Measurements from ENCODE around the gene MECP2.

The MECP2 gene

DNA sequence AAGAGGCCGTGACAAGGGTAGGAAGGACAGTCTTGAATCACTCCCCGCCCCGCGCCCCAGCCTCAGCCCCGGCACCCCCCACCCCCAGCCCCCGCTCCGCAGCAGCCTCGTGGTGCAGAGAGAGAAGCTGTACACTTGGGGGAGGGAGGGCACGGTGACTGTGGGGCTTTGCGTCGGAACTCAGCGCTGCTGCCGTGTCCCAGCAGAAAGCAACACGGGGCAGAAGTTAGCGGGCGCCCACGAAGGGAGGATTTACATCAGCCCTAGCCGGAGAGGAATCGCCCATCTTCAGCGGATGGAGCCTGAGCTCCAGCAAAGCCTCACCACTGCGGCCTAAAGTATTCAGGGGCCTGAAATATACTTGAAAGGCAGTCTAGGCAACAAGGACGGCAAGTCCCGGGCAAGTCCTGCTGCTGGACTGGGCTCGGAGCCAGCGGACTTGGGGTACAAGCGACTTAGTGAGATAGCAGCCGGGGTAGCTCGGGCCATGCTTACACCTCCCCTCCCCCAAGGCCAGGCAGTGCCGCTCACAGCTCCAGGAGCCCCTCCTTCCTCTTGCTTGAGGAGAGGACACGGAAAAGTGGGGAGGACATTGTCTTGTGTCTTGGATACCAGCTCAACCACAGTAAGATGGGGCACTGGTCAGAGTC lies 28.0 kb upstream of the MECP2 start:
- TF ChIP-seq JUND (IDR thresholded peaks at IDR 0.05; ENCODE audit: low read depth), result no peak
- in situ Hi-C loops (cut with HindIII; ENCODE audit: low pct_unique_long_range_greater_than_20kb, low sequenced_read_pairs), result no loop called here
- no peak for DNase-seq (ENCODE audit: low read depth in 1 of 2, low spot score in 1 of 2)

GRCh38 chrX:154123241-154124219 lies 26.0 kb upstream of the MECP2 start:
- no peak for TF ChIP-seq JUND (IDR thresholded peaks at IDR 0.05; ENCODE audit: low read depth)
- no peak for DNase-seq (ENCODE audit: low read depth in 1 of 2, low spot score in 1 of 2)
- in situ Hi-C loops (cut with HindIII; ENCODE audit: low pct_unique_long_range_greater_than_20kb, low sequenced_read_pairs), result no loop called here

- in situ Hi-C loops (cut with HindIII; ENCODE audit: low pct_unique_long_range_greater_than_20kb, low sequenced_read_pairs), result no loop called here
- DNase-seq (ENCODE audit: low read depth in 1 of 2, low spot score in 1 of 2), result peak in 1 of 2 experiments; percentile 49
- no peak for TF ChIP-seq JUND (IDR thresholded peaks at IDR 0.05; ENCODE audit: low read depth)
Observed at GRCh38 chrX:154121961-154122360, 24.4 kb upstream of the MECP2 start.

DNA sequence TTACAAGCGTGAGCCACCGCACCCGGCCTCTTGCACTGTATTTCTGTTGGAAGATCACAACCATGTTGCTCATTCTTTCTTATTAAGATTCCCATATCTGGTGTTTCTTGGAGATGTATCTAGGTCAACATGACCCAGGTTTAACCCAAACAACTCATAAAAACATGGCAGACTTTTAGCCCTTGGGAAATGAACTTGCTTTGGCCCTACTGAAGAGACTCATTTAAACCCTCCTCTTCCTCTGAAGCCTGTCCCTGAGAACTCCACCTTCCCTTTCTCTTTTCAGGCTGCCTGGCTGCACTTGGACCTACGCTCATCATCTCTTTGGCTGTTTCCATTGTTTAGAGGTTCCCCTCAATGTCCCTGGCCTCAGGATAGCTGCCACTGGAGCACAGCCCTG lies 23.7 kb upstream of the MECP2 start:
- in situ Hi-C loops (cut with HindIII; ENCODE audit: low pct_unique_long_range_greater_than_20kb, low sequenced_read_pairs), result no loop called here
- no peak for TF ChIP-seq JUND (IDR thresholded peaks at IDR 0.05; ENCODE audit: low read depth)

GRCh38 chrX:154120567-154120966 lies 23.1 kb upstream of the MECP2 start:
- TF ChIP-seq JUND (IDR thresholded peaks at IDR 0.05; ENCODE audit: low read depth), result no peak
- in situ Hi-C loops (cut with HindIII; ENCODE audit: low pct_unique_long_range_greater_than_20kb, low sequenced_read_pairs), result no loop called here
- DNase-seq (ENCODE audit: low read depth in 1 of 2, low spot score in 1 of 2), result no peak

More for the DNA sequence above, 23.7 kb upstream of the MECP2 start:
- DNase-seq (ENCODE audit: low read depth in 1 of 2, low spot score in 1 of 2), result no peak

- TF ChIP-seq JUND (IDR thresholded peaks at IDR 0.05; ENCODE audit: low read depth), result no peak
- no peak for DNase-seq (ENCODE audit: low read depth in 1 of 2, low spot score in 1 of 2)
- in situ Hi-C loops (cut with HindIII; ENCODE audit: low pct_unique_long_range_greater_than_20kb, low sequenced_read_pairs), result no loop called here
Observed at GRCh38 chrX:154117566-154117965, 20.0 kb upstream of the MECP2 start.

- no peak for TF ChIP-seq JUND (IDR thresholded peaks at IDR 0.05; ENCODE audit: low read depth)
- DNase-seq (ENCODE audit: low read depth in 1 of 2, low spot score in 1 of 2), result no peak
- in situ Hi-C loops (cut with HindIII; ENCODE audit: low pct_unique_long_range_greater_than_20kb, low sequenced_read_pairs), result no loop called here
Observed at GRCh38 chrX:154116426-154117211, 19.1 kb upstream of the MECP2 start.

DNA sequence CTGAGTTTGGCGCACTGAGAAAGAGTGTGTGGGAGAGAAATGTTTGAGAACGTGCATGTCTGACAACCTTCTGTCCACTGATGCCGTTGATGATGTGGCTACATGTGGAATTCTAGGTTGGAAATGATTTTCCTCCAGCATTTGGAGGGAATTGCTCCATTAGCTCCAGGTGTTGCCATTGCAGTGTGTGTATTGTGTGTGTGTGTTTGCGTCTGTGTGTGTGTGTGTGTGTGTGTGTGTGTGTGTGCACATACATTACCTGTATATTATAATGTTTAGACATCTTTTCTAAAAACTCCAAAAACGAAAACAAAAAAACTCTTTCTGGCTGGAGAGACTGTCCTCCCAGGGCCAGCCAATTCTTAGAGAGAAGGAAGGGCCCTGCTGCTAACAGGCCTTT lies 18.2 kb upstream of the MECP2 start:
- in situ Hi-C loops (cut with HindIII; ENCODE audit: low pct_unique_long_range_greater_than_20kb, low sequenced_read_pairs), result no loop called here
- no peak for DNase-seq (ENCODE audit: low read depth in 1 of 2, low spot score in 1 of 2)
- no peak for TF ChIP-seq JUND (IDR thresholded peaks at IDR 0.05; ENCODE audit: low read depth)

DNA sequence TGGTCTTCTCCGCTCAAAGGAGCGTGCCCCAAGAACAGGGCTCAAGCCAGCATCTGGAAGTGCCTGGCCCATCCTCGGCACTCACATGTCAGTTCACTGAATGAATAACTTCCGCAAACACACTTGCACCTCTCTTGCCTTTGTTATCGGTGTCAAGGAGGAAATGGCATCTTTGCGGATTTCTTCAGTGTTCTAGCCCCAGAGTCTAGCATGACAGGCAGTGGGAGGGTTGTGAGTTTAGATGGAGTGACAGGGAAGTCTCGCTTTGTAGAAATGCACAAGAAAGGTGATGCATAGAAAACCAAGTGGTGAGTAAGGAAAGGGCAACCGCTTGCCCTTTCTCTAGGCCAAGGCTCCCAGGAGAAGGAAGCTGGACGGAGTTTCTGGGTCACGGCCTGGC lies 17.6 kb upstream of the MECP2 start:
- no peak for DNase-seq (ENCODE audit: low read depth in 1 of 2, low spot score in 1 of 2)
- in situ Hi-C loops (cut with HindIII; ENCODE audit: low pct_unique_long_range_greater_than_20kb, low sequenced_read_pairs), result no loop called here
- TF ChIP-seq JUND (IDR thresholded peaks at IDR 0.05; ENCODE audit: low read depth), result no peak

GRCh38 chrX:154114652-154115051 lies 17.1 kb upstream of the MECP2 start:
- in situ Hi-C loops (cut with HindIII; ENCODE audit: low pct_unique_long_range_greater_than_20kb, low sequenced_read_pairs), result no loop called here
- DNase-seq (ENCODE audit: low read depth in 1 of 2, low spot score in 1 of 2), result no peak
- TF ChIP-seq JUND (IDR thresholded peaks at IDR 0.05; ENCODE audit: low read depth), result no peak

GRCh38 chrX:154113729-154114128 lies 16.2 kb upstream of the MECP2 start:
- no peak for TF ChIP-seq JUND (IDR thresholded peaks at IDR 0.05; ENCODE audit: low read depth)
- in situ Hi-C loops (cut with HindIII; ENCODE audit: low pct_unique_long_range_greater_than_20kb, low sequenced_read_pairs), result no loop called here
- DNase-seq (ENCODE audit: low read depth in 1 of 2, low spot score in 1 of 2), result no peak

- no peak for TF ChIP-seq JUND (IDR thresholded peaks at IDR 0.05; ENCODE audit: low read depth)
- in situ Hi-C loops (cut with HindIII; ENCODE audit: low pct_unique_long_range_greater_than_20kb, low sequenced_read_pairs), result no loop called here
- no peak for DNase-seq (ENCODE audit: low read depth in 1 of 2, low spot score in 1 of 2)
Observed at GRCh38 chrX:154098551-154098950, 1.0 kb upstream of the MECP2 start.
